ENCODE measurements around the gene PTTG1IP2.
"Not testable (repeated sequence)": the region's sequence is repeated elsewhere in the genome, so short reads cannot be mapped to it uniquely, and the experiment has no call there.

PTTG1IP2 gene

GRCh38 chr7:90459888-90460287 lies 9.6 kb upstream of the PTTG1IP2 start:
- no peak overlapping the region for H3K27ac Mint-ChIP-seq
- no peak for DNase-seq (ENCODE audit: low spot score)
- H3K4me3 Mint-ChIP-seq: no peak overlapping the region
- H3K4me1 Mint-ChIP-seq (ENCODE audit: low read depth): peaks cover 12% of the 10 kb centered on the region
- peaks cover 7% of the 10 kb centered on the region for H3K9me3 Mint-ChIP-seq
- no peaks in the 10 kb centered on the region for H3K36me3 Mint-ChIP-seq (ENCODE audit: low read depth)
- peaks cover 6% of the 10 kb centered on the region for H3K27me3 Mint-ChIP-seq (ENCODE audit: low read depth)

DNA sequence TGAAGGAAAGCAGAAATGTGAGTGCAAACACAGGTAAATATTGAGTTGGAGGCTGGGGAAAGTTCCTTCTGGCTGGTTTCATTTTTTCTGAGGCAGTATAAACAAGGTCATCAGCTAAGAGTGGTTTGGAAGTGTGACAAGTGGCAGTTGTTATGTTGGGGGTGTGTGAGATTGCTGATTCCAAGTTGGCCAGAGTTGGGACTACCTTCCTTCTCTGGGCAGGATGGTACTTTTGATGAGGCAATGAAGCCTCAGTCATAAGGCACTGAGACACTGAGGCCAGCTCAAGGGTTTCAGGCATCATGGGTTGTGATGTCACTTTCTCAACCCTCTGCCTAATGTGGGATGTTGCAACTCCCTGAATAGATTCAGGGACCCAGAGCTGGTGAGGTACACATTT lies 8.2 kb upstream of the PTTG1IP2 start:
- Mint-ChIP-seq H3K9me3 (peaks cover 17% of the 10 kb centered on the region), H3K4me3 (no peak overlapping the region), H3K4me1 (ENCODE audit: low read depth) (peaks cover 9% of the 10 kb centered on the region), H3K27me3 (ENCODE audit: low read depth) (peaks cover 4% of the 10 kb centered on the region), H3K36me3 (ENCODE audit: low read depth) (no peaks in the 10 kb centered on the region), H3K27ac (no peak overlapping the region)
- no peak for DNase-seq (ENCODE audit: low spot score)

GRCh38 chr7:90463151-90463628 lies 6.2 kb upstream of the PTTG1IP2 start:
- peak overlapping the region; percentile 44 for H3K4me3 Mint-ChIP-seq
- H3K9me3 Mint-ChIP-seq: peaks cover 17% of the 10 kb centered on the region
- H3K36me3 Mint-ChIP-seq (ENCODE audit: low read depth); DNase-seq (ENCODE audit: low spot score); H3K27ac Mint-ChIP-seq; H3K4me1 Mint-ChIP-seq (ENCODE audit: low read depth); H3K27me3 Mint-ChIP-seq (ENCODE audit: low read depth): not testable (repeated sequence)

DNA sequence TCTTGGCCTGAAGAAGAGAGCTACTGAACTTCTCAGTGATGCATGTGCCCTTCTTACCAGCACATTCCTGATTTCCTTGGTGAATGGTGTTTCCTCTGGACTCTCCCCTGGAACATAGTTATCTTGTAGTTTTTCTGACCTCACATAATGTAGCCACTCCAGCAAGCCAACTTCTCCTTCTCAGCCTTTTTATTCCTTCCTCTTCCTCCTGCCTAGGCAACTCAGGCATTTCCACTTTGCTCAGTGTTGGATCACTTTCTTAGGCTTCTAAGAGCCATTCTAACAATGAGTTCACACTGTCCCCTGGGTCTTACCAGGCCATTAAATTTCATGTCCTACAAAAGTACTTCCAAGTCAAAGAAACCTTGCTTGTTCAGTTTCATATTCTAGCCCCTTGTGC lies 3.6 kb upstream of the PTTG1IP2 start:
- Mint-ChIP-seq H3K27me3 (ENCODE audit: low read depth) (no peaks in the 10 kb centered on the region), H3K36me3 (ENCODE audit: low read depth) (no peaks in the 10 kb centered on the region), H3K27ac (no peak overlapping the region), H3K4me3 (no peak overlapping the region), H3K4me1 (ENCODE audit: low read depth) (peaks cover 9% of the 10 kb centered on the region), H3K9me3 (peaks cover 17% of the 10 kb centered on the region)
- no peak for DNase-seq (ENCODE audit: low spot score)

- Mint-ChIP-seq H3K4me1 (ENCODE audit: low read depth) (no peaks in the 10 kb centered on the region), H3K9me3 (no peaks in the 10 kb centered on the region), H3K4me3 (no peak overlapping the region), H3K36me3 (ENCODE audit: low read depth) (no peaks in the 10 kb centered on the region), H3K27ac (no peak overlapping the region), H3K27me3 (ENCODE audit: low read depth) (peaks cover 2% of the 10 kb centered on the region)
- no peak for DNase-seq (ENCODE audit: low spot score)
These were observed 3.5 kb downstream of the PTTG1IP2 start for GRCh38 chr7:90472805-90473540.

- no peak overlapping the region for H3K27ac Mint-ChIP-seq
- H3K27me3 Mint-ChIP-seq (ENCODE audit: low read depth): peaks cover 2% of the 10 kb centered on the region
- H3K36me3 Mint-ChIP-seq (ENCODE audit: low read depth): no peaks in the 10 kb centered on the region
- no peak for DNase-seq (ENCODE audit: low spot score)
- no peaks in the 10 kb centered on the region for H3K4me1 Mint-ChIP-seq (ENCODE audit: low read depth)
- no peak overlapping the region for H3K4me3 Mint-ChIP-seq
- H3K9me3 Mint-ChIP-seq: no peaks in the 10 kb centered on the region
These were observed 4.4 kb downstream of the PTTG1IP2 start for GRCh38 chr7:90473814-90474213.

- Mint-ChIP-seq H3K27ac (no peak overlapping the region), H3K9me3 (no peaks in the 10 kb centered on the region), H3K36me3 (ENCODE audit: low read depth) (no peaks in the 10 kb centered on the region), H3K4me1 (ENCODE audit: low read depth) (no peaks in the 10 kb centered on the region), H3K27me3 (ENCODE audit: low read depth) (peaks cover 2% of the 10 kb centered on the region), H3K4me3 (no peak overlapping the region)
- DNase-seq (ENCODE audit: low spot score): no peak
These were observed 5.1 kb downstream of the PTTG1IP2 start for GRCh38 chr7:90474284-90475210.

GRCh38 chr7:90483251-90483650 lies 13.8 kb downstream of the PTTG1IP2 start:
- no peaks in the 10 kb centered on the region for H3K4me1 Mint-ChIP-seq (ENCODE audit: low read depth)
- no peaks in the 10 kb centered on the region for H3K9me3 Mint-ChIP-seq
- no peaks in the 10 kb centered on the region for H3K36me3 Mint-ChIP-seq (ENCODE audit: low read depth)
- H3K27ac Mint-ChIP-seq: no peak overlapping the region
- no peaks in the 10 kb centered on the region for H3K27me3 Mint-ChIP-seq (ENCODE audit: low read depth)
- no peak overlapping the region for H3K4me3 Mint-ChIP-seq
- DNase-seq (ENCODE audit: low spot score): no peak

GRCh38 chr7:90484706-90485105 lies 15.3 kb downstream of the PTTG1IP2 start:
- no peaks in the 10 kb centered on the region for H3K36me3 Mint-ChIP-seq (ENCODE audit: low read depth)
- no peaks in the 10 kb centered on the region for H3K9me3 Mint-ChIP-seq
- H3K27ac Mint-ChIP-seq: no peak overlapping the region
- DNase-seq (ENCODE audit: low spot score): no peak
- no peaks in the 10 kb centered on the region for H3K4me1 Mint-ChIP-seq (ENCODE audit: low read depth)
- no peak overlapping the region for H3K4me3 Mint-ChIP-seq
- no peaks in the 10 kb centered on the region for H3K27me3 Mint-ChIP-seq (ENCODE audit: low read depth)

- H3K27me3 Mint-ChIP-seq (ENCODE audit: low read depth): no peaks in the 10 kb centered on the region
- no peak overlapping the region for H3K27ac Mint-ChIP-seq
- no peaks in the 10 kb centered on the region for H3K9me3 Mint-ChIP-seq
- H3K4me3 Mint-ChIP-seq: no peak overlapping the region
- no peak for DNase-seq (ENCODE audit: low spot score)
- H3K4me1 Mint-ChIP-seq (ENCODE audit: low read depth): no peaks in the 10 kb centered on the region
- no peaks in the 10 kb centered on the region for H3K36me3 Mint-ChIP-seq (ENCODE audit: low read depth)
These were observed 16.4 kb downstream of the PTTG1IP2 start for GRCh38 chr7:90485734-90486316.

- no peaks in the 10 kb centered on the region for H3K9me3 Mint-ChIP-seq
- H3K36me3 Mint-ChIP-seq (ENCODE audit: low read depth): no peaks in the 10 kb centered on the region
- H3K4me1 Mint-ChIP-seq (ENCODE audit: low read depth): no peaks in the 10 kb centered on the region
- H3K4me3 Mint-ChIP-seq: no peak overlapping the region
- H3K27ac Mint-ChIP-seq: no peak overlapping the region
- no peaks in the 10 kb centered on the region for H3K27me3 Mint-ChIP-seq (ENCODE audit: low read depth)
- DNase-seq (ENCODE audit: low spot score): no peak
These were observed 18.4 kb downstream of the PTTG1IP2 start for GRCh38 chr7:90487808-90488207.

DNA sequence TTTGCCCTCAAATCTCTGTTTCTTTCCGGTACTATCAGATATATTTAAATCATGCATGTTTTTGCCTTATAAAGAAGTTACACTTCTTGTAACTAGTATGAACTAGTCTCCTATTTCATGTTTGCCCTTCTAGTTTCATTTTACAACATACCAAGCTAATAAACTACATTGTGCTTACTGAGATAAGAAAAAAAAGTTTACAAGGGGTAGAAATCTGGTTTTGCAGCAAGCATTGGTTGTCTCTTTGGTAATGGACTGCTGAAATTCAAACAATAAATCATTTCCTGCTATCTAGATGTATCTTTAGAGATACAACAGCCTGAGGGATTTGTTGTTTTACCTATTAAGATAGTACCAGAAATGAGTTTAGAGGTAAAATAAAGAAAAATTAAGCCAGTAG lies 18.8 kb downstream of the PTTG1IP2 start:
- Mint-ChIP-seq H3K36me3 (ENCODE audit: low read depth) (no peaks in the 10 kb centered on the region), H3K4me3 (no peak overlapping the region), H3K27me3 (ENCODE audit: low read depth) (no peaks in the 10 kb centered on the region), H3K9me3 (no peaks in the 10 kb centered on the region), H3K4me1 (ENCODE audit: low read depth) (no peaks in the 10 kb centered on the region), H3K27ac (no peak overlapping the region)
- no peak for DNase-seq (ENCODE audit: low spot score)

- H3K27me3 Mint-ChIP-seq (ENCODE audit: low read depth): no peaks in the 10 kb centered on the region
- no peak for DNase-seq (ENCODE audit: low spot score)
- H3K4me3 Mint-ChIP-seq: no peak overlapping the region
- no peak overlapping the region for H3K27ac Mint-ChIP-seq
- no peaks in the 10 kb centered on the region for H3K4me1 Mint-ChIP-seq (ENCODE audit: low read depth)
- H3K9me3 Mint-ChIP-seq: no peaks in the 10 kb centered on the region
- no peaks in the 10 kb centered on the region for H3K36me3 Mint-ChIP-seq (ENCODE audit: low read depth)
These were observed 22.8 kb downstream of the PTTG1IP2 start for GRCh38 chr7:90492250-90492649.

GRCh38 chr7:90495241-90495640 lies 25.8 kb downstream of the PTTG1IP2 start:
- no peaks in the 10 kb centered on the region for H3K36me3 Mint-ChIP-seq (ENCODE audit: low read depth)
- no peaks in the 10 kb centered on the region for H3K9me3 Mint-ChIP-seq
- no peak overlapping the region for H3K27ac Mint-ChIP-seq
- no peak for DNase-seq (ENCODE audit: low spot score)
- no peaks in the 10 kb centered on the region for H3K27me3 Mint-ChIP-seq (ENCODE audit: low read depth)
- H3K4me1 Mint-ChIP-seq (ENCODE audit: low read depth): no peaks in the 10 kb centered on the region
- H3K4me3 Mint-ChIP-seq: no peak overlapping the region
